ENCODE results near the gene ACTL8.

Gene ACTL8

GRCh38 chr1:17795081-17795809, 40.1 kb downstream of the ACTL8 start:
- CTCF ChIA-PET = no interaction called here
- DNase-seq = no peak
- Mint-ChIP-seq H3K36me3 (no peaks in the 10 kb centered on the region), H3K4me3 (no peak overlapping the region), H3K27me3 (no peaks in the 10 kb centered on the region), H3K9me3 (no peaks in the 10 kb centered on the region), H3K27ac (no peak overlapping the region), H3K4me1 (peaks cover 6% of the 10 kb centered on the region)

DNA sequence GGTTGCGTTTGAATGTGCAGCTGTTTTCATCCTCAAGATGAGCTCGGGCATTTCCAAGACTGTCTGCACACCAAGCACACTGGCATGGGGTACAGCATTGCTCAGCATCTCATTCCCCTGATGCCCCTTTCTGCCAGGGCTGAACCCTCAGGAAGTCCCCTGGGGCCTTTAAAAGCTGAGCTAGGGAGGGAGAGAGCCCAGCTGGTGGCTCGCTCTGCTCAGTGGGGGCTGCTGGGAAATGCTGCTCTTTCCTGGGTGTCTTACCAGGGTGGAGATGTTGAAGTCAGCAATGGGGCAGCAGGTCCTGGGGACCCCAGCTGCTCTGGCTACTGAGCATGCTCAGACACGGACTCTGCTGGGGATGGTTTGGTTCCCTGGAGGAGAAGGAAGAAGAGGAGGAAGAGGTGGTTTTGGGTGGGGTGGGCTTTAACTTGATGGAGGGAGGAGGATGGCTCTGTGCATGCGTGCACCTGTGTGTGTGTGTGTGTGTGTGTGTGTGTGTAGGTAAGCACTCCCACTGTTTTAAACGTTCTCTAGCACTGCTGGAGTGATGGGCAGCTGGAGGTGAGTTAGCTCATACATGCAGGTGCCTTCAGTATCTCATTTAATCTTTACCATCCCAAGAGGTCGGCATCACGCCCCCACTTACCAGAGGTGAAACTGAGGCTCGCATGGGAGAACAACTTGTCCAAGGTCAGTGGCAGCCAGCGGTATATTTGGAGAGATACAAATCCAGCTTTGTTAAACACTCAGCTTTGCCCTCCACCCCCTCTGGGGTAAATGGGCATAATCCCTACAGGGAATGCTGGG, 40.9 kb downstream of the ACTL8 start:
- no peaks in the 10 kb centered on the region for H3K36me3 Mint-ChIP-seq
- no peak for DNase-seq
- H3K27ac Mint-ChIP-seq = no peak overlapping the region
- no peaks in the 10 kb centered on the region for H3K9me3 Mint-ChIP-seq
- H3K27me3 Mint-ChIP-seq = no peaks in the 10 kb centered on the region
- peaks cover 6% of the 10 kb centered on the region for H3K4me1 Mint-ChIP-seq
- H3K4me3 Mint-ChIP-seq = no peak overlapping the region
- CTCF ChIA-PET = no interaction called here

DNA sequence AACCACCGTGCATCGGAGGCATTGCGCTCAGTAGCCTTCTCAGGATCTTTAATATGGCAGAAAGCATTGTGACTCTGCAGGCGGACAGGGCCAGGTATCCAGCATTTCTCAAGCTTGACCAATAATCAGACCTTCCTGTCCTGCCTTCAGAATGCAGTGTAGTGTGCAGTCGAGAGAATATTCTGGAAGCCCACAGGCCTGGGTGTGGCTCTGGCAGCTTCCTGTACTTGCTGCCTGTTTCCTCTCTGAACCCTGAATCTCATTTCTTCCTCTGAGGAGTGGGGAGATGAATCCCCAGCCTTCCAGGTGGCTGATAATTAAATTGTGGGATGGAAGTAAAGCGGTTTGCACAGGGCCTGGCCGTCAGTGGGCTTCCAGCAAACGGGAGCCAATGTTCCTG, 42.3 kb downstream of the ACTL8 start:
- H3K36me3 Mint-ChIP-seq = no peaks in the 10 kb centered on the region
- CTCF ChIA-PET = no interaction called here

DNA sequence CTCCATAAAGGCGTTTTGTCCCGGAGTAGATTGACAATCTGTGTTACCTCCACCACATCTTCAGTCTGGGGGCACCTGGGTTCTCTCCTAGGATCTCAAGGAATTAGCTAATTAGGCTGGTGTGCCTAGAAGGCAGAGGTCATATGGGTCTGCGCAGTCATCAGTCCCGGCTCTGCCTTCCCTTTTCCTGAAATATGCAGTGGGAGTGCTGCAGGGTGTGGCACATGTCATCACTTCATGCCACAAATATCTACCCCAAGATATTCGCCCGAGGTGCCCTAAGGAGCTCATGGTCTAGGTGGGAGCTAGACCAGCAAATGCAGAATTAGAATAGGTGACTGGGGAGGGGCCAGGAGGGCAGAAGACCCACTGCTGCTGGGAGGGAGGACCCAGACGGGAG, 42.9 kb downstream of the ACTL8 start:
- H3K36me3 Mint-ChIP-seq = no peaks in the 10 kb centered on the region
- no peaks in the 10 kb centered on the region for H3K9me3 Mint-ChIP-seq
- no peaks in the 10 kb centered on the region for H3K27me3 Mint-ChIP-seq
- DNase-seq = no peak
- H3K4me3 Mint-ChIP-seq = no peak overlapping the region
- no peak overlapping the region for H3K27ac Mint-ChIP-seq
- H3K4me1 Mint-ChIP-seq = peaks cover 6% of the 10 kb centered on the region
- CTCF ChIA-PET = no interaction called here

More for the DNA sequence above, 42.3 kb downstream of the ACTL8 start:
- H3K27me3 Mint-ChIP-seq = no peaks in the 10 kb centered on the region
- DNase-seq = no peak
- H3K4me3 Mint-ChIP-seq = no peak overlapping the region
- peaks cover 6% of the 10 kb centered on the region for H3K4me1 Mint-ChIP-seq
- no peaks in the 10 kb centered on the region for H3K9me3 Mint-ChIP-seq
- no peak overlapping the region for H3K27ac Mint-ChIP-seq

GRCh38 chr1:17798799-17799382, 43.8 kb downstream of the ACTL8 start:
- no peak for DNase-seq
- H3K27me3 Mint-ChIP-seq = no peaks in the 10 kb centered on the region
- CTCF ChIA-PET = no interaction called here
- H3K4me3 Mint-ChIP-seq = no peak overlapping the region
- no peaks in the 10 kb centered on the region for H3K36me3 Mint-ChIP-seq
- no peak overlapping the region for H3K27ac Mint-ChIP-seq
- peaks cover 2% of the 10 kb centered on the region for H3K9me3 Mint-ChIP-seq
- peaks cover 6% of the 10 kb centered on the region for H3K4me1 Mint-ChIP-seq

DNA sequence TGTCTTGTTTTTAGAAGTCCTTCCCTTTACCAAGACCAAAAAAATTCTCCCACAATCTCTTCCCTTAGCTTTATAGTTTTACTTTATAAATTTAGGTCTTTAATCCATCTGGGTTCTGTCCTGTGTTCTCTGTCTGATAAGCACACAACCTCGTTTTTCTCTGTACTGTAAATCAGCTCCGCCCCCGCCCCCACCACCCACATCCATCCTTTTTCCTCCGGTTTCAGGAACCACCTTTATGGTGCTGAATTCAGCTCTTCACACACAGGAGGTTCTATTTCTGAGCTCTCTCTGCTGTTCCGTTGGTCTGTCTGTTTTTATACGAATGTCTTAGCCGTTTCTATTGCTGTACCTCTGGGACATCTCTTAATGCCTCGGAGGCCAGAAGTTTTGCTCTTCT, 44.5 kb downstream of the ACTL8 start:
- Mint-ChIP-seq H3K27me3 (no peaks in the 10 kb centered on the region), H3K36me3 (no peaks in the 10 kb centered on the region), H3K27ac (no peak overlapping the region), H3K9me3 (peaks cover 2% of the 10 kb centered on the region), H3K4me1 (peaks cover 6% of the 10 kb centered on the region), H3K4me3 (no peak overlapping the region)
- no peak for DNase-seq
- CTCF ChIA-PET = no interaction called here

DNA sequence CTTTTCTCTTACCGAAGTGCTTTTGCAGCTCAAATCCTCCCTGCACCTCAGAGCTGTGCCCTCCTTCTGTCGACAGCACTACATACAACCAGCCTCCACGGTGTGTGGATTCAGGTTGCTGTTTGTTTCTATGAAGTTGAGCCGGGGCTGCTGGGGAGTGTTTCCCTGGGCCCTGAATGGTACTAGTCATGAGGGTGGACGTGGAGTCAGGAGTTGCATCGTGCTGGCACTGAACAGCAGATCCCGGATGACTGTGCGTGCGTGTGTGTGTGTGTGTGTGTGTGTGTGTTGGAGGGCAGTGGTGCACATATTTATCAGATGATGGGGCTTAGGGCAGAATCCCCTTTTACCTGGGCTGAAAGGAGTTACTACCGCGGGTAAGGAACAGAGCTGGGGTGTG, 47.0 kb downstream of the ACTL8 start:
- Mint-ChIP-seq H3K4me1 (peaks cover 6% of the 10 kb centered on the region), H3K9me3 (peaks cover 2% of the 10 kb centered on the region), H3K27ac (no peak overlapping the region), H3K4me3 (no peak overlapping the region), H3K36me3 (no peaks in the 10 kb centered on the region), H3K27me3 (no peaks in the 10 kb centered on the region)
- no peak for DNase-seq
- CTCF ChIA-PET = no interaction called here

DNA sequence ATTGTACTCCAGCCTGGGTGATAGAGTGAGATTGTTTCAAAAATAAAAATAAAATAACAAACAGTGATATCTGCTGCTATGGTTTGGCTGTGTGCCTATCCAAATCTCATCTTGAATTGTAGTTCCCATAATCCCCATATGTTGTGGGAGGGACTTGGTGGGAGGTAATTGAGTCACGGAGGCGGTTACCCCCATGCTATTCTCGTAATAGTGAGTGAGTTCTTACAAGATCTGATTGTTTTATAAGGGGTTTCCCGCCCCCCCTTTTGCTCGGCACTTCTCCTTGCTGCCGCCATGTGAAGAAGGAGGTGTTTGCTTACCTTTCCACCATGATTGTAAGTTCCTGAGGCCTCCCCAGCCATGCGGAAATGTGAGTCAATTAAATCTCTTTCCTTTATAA, 47.8 kb downstream of the ACTL8 start:
- no peak for DNase-seq
- H3K27ac Mint-ChIP-seq = no peak overlapping the region
- H3K9me3 Mint-ChIP-seq = peaks cover 2% of the 10 kb centered on the region
- no peak overlapping the region for H3K4me3 Mint-ChIP-seq
- no peaks in the 10 kb centered on the region for H3K36me3 Mint-ChIP-seq
- no peaks in the 10 kb centered on the region for H3K27me3 Mint-ChIP-seq
- CTCF ChIA-PET = no interaction called here
- H3K4me1 Mint-ChIP-seq = no peaks in the 10 kb centered on the region

DNA sequence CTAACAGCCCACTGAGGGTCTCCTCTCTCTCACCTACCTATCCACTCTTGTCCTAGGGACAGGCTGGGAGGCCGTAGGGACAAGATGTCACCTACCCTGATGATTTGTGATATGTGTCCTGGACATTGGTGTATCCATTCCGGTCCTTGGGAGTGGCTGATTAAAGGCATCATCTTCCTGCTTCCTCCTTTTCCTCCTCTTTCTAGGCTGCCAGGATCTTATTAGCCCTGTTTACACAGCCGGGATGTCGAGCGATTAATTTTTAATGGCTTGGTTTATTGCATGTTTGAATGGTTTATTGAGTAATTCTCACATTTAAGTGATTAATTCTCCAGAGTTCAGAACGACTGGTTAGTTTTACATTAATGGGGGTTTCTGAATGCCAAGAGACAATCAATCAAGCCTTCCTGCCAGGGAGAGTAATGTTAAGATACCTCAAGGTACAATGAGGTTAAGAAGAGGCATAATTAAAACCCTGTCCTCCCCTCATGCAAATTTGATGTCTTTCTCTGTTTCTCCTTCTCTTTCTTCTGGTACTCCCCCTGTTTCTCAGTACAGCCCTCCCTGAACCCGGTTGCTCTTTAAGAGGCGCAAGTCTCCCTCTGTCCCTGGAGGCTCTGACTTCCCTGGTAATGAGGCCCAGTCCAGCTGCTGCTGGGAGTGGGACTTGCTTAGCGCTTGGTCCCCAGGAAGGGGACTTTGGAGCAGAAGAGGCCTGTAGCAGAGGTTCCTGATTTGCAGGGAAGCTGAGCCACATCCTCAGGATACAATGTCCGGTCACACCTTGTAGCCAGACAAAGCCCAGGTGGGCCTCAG, 50.9 kb downstream of the ACTL8 start:
- Mint-ChIP-seq H3K27ac (no peak overlapping the region), H3K36me3 (no peaks in the 10 kb centered on the region), H3K27me3 (no peaks in the 10 kb centered on the region), H3K4me1 (no peaks in the 10 kb centered on the region), H3K4me3 (no peak overlapping the region), H3K9me3 (peaks cover 2% of the 10 kb centered on the region)
- CTCF ChIA-PET = no interaction called here
- no peak for DNase-seq

- CTCF ChIA-PET = no interaction called here
- H3K27ac Mint-ChIP-seq = no peak overlapping the region
- no peak for DNase-seq
- no peak overlapping the region for H3K4me3 Mint-ChIP-seq
- H3K4me1 Mint-ChIP-seq = no peaks in the 10 kb centered on the region
- no peaks in the 10 kb centered on the region for H3K27me3 Mint-ChIP-seq
- H3K9me3 Mint-ChIP-seq = no peaks in the 10 kb centered on the region
- H3K36me3 Mint-ChIP-seq = no peaks in the 10 kb centered on the region
Measured at GRCh38 chr1:17808816-17809215, 53.7 kb downstream of the ACTL8 start.

GRCh38 chr1:17810668-17811067, 55.5 kb downstream of the ACTL8 start:
- H3K27ac Mint-ChIP-seq = no peak overlapping the region
- CTCF ChIA-PET = no interaction called here
- H3K36me3 Mint-ChIP-seq = no peaks in the 10 kb centered on the region
- no peaks in the 10 kb centered on the region for H3K4me1 Mint-ChIP-seq
- H3K27me3 Mint-ChIP-seq = no peaks in the 10 kb centered on the region
- DNase-seq = no peak
- no peaks in the 10 kb centered on the region for H3K9me3 Mint-ChIP-seq
- no peak overlapping the region for H3K4me3 Mint-ChIP-seq

GRCh38 chr1:17816511-17816910, 61.4 kb downstream of the ACTL8 start:
- no peaks in the 10 kb centered on the region for H3K4me1 Mint-ChIP-seq
- no peaks in the 10 kb centered on the region for H3K9me3 Mint-ChIP-seq
- H3K4me3 Mint-ChIP-seq = no peak overlapping the region
- no peaks in the 10 kb centered on the region for H3K27me3 Mint-ChIP-seq
- H3K27ac Mint-ChIP-seq = no peak overlapping the region
- CTCF ChIA-PET = interaction anchor here (1.0 kb wide), 1 partner anchor 9 kb away, joined by 3 read pairs; no protein-coding TSS in a partner anchor
- no peaks in the 10 kb centered on the region for H3K36me3 Mint-ChIP-seq
- DNase-seq = no peak

DNA sequence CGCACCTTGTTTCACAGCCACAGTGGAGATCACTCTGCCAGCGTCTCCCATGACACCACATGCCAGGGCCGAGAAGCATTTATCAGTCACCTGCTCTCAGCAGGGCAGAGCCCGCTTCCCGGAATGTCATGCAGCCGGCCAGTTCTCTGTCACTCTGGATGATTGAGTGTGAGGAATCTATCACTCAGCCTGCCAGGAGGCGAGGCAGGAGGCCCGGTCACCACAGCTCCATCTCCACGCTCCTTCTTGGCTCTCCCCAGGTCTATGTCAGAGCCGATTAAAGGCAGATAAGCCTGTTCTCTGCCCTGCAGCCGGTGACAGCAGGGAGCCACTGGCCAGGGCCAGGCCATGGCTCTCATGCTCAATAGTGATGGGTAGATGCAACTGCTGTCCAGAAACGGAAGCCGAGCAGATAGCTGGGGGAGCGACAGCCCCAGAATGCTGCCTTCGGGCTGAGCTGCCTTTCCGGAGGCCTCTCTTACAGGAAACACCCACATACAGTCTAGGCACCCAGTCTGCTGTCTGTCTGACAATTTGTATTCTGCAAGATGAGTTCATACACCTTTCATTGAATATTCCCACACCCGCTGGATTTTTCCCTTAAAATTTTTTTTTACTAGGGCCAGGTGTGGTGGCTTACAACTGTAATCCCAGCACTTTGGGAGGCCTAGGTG, 64.1 kb downstream of the ACTL8 start:
- no peak overlapping the region for H3K4me3 Mint-ChIP-seq

GRCh38 chr1:17820198-17820597, 65.1 kb downstream of the ACTL8 start:
- no peaks in the 10 kb centered on the region for H3K4me1 Mint-ChIP-seq
- CTCF ChIA-PET = no interaction called here

More for the DNA sequence above, 64.1 kb downstream of the ACTL8 start:
- H3K27me3 Mint-ChIP-seq = no peaks in the 10 kb centered on the region
- no peaks in the 10 kb centered on the region for H3K9me3 Mint-ChIP-seq
- DNase-seq = no peak
- no peak overlapping the region for H3K27ac Mint-ChIP-seq
- CTCF ChIA-PET = no interaction called here
- H3K36me3 Mint-ChIP-seq = no peaks in the 10 kb centered on the region
- no peaks in the 10 kb centered on the region for H3K4me1 Mint-ChIP-seq

More at GRCh38 chr1:17820198-17820597, 65.1 kb downstream of the ACTL8 start:
- no peaks in the 10 kb centered on the region for H3K9me3 Mint-ChIP-seq
- no peak overlapping the region for H3K4me3 Mint-ChIP-seq
- H3K36me3 Mint-ChIP-seq = no peaks in the 10 kb centered on the region
- DNase-seq = no peak
- no peak overlapping the region for H3K27ac Mint-ChIP-seq
- H3K27me3 Mint-ChIP-seq = no peaks in the 10 kb centered on the region

Data from activated naive CD4-positive, alpha-beta T cell treated with anti-CD3 and anti-CD28 coated beads, Interleukin-2, amount 10 ng/mL, durations not matched to agents 7 days and 5 days (primary cell).